ENCODE results near the gene RAPGEF6.
A peak's percentile ranks its signal among the peaks of the same experiment; 100 is the strongest.

GRCh38 chr5:131382407-131383395, 252.3 kb downstream of the RAPGEF6 start:
- peak in 1 of 4 experiments; percentile 42 for TF ChIP-seq CTCF (IDR thresholded peaks at IDR 0.05)
- no peak for TF ChIP-seq POLR2AphosphoS5 (IDR thresholded peaks at IDR 0.05)
